ENCODE measurements around the gene DGCR6. TPM values are rescaled to one million over a fixed set of nuclear protein-coding genes. Genes with fewer than 3 reads are reported as not detected.
"Not testable (repeated sequence)": the region's sequence is repeated elsewhere in the genome, so short reads cannot be mapped to it uniquely, and the experiment has no call there.

The DGCR6 gene
- total and polyA plus RNA-seq, 10 of the 15 experiments (the other 5 are each of a cell fraction or from before 2014, with no cell fraction given), result 0.06 to 0.54 (median 0.16) TPM; not detected in 2

GRCh38 chr22:18914558-18914957 is 8.4 kb downstream of the DGCR6 start:
- H3K4me2 ChIP-seq (ENCODE audit: control insufficient read depth, insufficient read depth); H3K9ac ChIP-seq (ENCODE audit: control insufficient read depth, insufficient read depth, low read length); FAIRE-seq; H3K4me1 ChIP-seq (ENCODE audit: control insufficient read depth, insufficient read depth, low read length); H3K27me3 ChIP-seq (replicated peaks in 1 of 2; ENCODE audit: control insufficient read depth in 2 of 2, insufficient read depth in 2 of 2, low read length in 1 of 2); H2AFZ ChIP-seq (ENCODE audit: control insufficient read depth, low read depth, low read length); H3K27ac ChIP-seq (ENCODE audit: control insufficient read depth, insufficient read depth); H3K4me3 ChIP-seq; DNase-seq (ENCODE audit: low read depth, low spot score); H3K79me2 ChIP-seq (ENCODE audit: control insufficient read depth, insufficient read depth, low read length); intact Hi-C loops (cut with micrococcal nuclease; ENCODE audit: unreplicated experiment); BruUV-seq (replicated peaks); CTCF ChIA-PET; H4K20me1 ChIP-seq (ENCODE audit: control insufficient read depth, insufficient read depth); H3K9me3 ChIP-seq (replicated peaks; ENCODE audit: control insufficient read depth, insufficient read depth, low read length); ATAC-seq; H3K36me3 ChIP-seq (ENCODE audit: control insufficient read depth in 2 of 2, insufficient read depth in 2 of 2, low read length in 1 of 2); SMC1A ChIA-PET (ENCODE audit: uncharacterized antibody, unreplicated experiment); RAD21 ChIA-PET (ENCODE audit: unreplicated experiment); POLR2A ChIA-PET; in situ Hi-C loops (cut with MboI): not testable (repeated sequence)
- no CpG with 5 or more reads among the region's 10 CpGs for WGBS (ENCODE audit: insufficient coverage, insufficient replicate concordance, low lambda C conversion rate, missing lambda C conversion rate)

DNA sequence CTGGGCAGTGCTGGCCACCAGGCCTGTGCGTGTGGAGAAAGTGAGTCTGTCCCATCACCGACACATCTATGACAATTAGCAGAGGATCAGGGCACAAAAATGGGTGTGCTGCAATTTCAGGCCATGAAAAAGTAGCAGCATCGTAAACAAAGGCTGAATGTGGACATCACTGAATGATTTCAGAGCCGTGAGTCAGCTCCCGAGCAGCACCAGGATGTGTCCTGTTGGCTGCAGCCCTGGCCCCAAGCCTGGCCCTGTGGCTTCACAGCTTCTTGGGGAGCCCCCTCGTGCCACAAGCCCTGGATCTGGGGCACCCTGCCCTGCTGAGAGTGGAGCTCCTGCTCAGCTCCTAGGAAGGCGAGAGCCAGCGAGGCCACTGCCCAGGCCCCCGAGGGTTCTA is 9.4 kb downstream of the DGCR6 start:
- RAD21 ChIA-PET (ENCODE audit: unreplicated experiment); FAIRE-seq; in situ Hi-C loops (cut with MboI); H3K9ac ChIP-seq (ENCODE audit: control insufficient read depth, insufficient read depth, low read length); intact Hi-C loops (cut with micrococcal nuclease; ENCODE audit: unreplicated experiment); BruUV-seq (replicated peaks); DNase-seq (ENCODE audit: low read depth, low spot score); CTCF ChIA-PET; H3K27me3 ChIP-seq (replicated peaks in 1 of 2; ENCODE audit: control insufficient read depth in 2 of 2, insufficient read depth in 2 of 2, low read length in 1 of 2); ATAC-seq; H4K20me1 ChIP-seq (ENCODE audit: control insufficient read depth, insufficient read depth); H3K4me1 ChIP-seq (ENCODE audit: control insufficient read depth, insufficient read depth, low read length); SMC1A ChIA-PET (ENCODE audit: uncharacterized antibody, unreplicated experiment); H3K4me2 ChIP-seq (ENCODE audit: control insufficient read depth, insufficient read depth); H3K4me3 ChIP-seq; POLR2A ChIA-PET; H3K9me3 ChIP-seq (replicated peaks; ENCODE audit: control insufficient read depth, insufficient read depth, low read length); H3K36me3 ChIP-seq (ENCODE audit: control insufficient read depth in 2 of 2, insufficient read depth in 2 of 2, low read length in 1 of 2); H3K79me2 ChIP-seq (ENCODE audit: control insufficient read depth, insufficient read depth, low read length); H3K27ac ChIP-seq (ENCODE audit: control insufficient read depth, insufficient read depth); H2AFZ ChIP-seq (ENCODE audit: control insufficient read depth, low read depth, low read length): not testable (repeated sequence)
- no CpG with 5 or more reads among the region's 9 CpGs for WGBS (ENCODE audit: insufficient coverage, insufficient replicate concordance, low lambda C conversion rate, missing lambda C conversion rate)

GRCh38 chr22:18917818-18918217 is 11.7 kb downstream of the DGCR6 start:
- H3K79me2 ChIP-seq (ENCODE audit: control insufficient read depth, insufficient read depth, low read length); DNase-seq (ENCODE audit: low read depth, low spot score); CTCF ChIA-PET; BruUV-seq (replicated peaks); H2AFZ ChIP-seq (ENCODE audit: control insufficient read depth, low read depth, low read length); H4K20me1 ChIP-seq (ENCODE audit: control insufficient read depth, insufficient read depth); H3K4me2 ChIP-seq (ENCODE audit: control insufficient read depth, insufficient read depth); H3K9ac ChIP-seq (ENCODE audit: control insufficient read depth, insufficient read depth, low read length); in situ Hi-C loops (cut with MboI); FAIRE-seq; RAD21 ChIA-PET (ENCODE audit: unreplicated experiment); POLR2A ChIA-PET; H3K4me3 ChIP-seq; SMC1A ChIA-PET (ENCODE audit: uncharacterized antibody, unreplicated experiment); H3K9me3 ChIP-seq (replicated peaks; ENCODE audit: control insufficient read depth, insufficient read depth, low read length); ATAC-seq; H3K36me3 ChIP-seq (ENCODE audit: control insufficient read depth in 2 of 2, insufficient read depth in 2 of 2, low read length in 1 of 2); H3K27me3 ChIP-seq (replicated peaks in 1 of 2; ENCODE audit: control insufficient read depth in 2 of 2, insufficient read depth in 2 of 2, low read length in 1 of 2); intact Hi-C loops (cut with micrococcal nuclease; ENCODE audit: unreplicated experiment); H3K4me1 ChIP-seq (ENCODE audit: control insufficient read depth, insufficient read depth, low read length); H3K27ac ChIP-seq (ENCODE audit: control insufficient read depth, insufficient read depth): not testable (repeated sequence)
- WGBS (ENCODE audit: insufficient coverage, insufficient replicate concordance, low lambda C conversion rate, missing lambda C conversion rate), result 11% methylated on average over 1 of the region's 3 CpGs

GRCh38 chr22:18920257-18920902 is 14.3 kb downstream of the DGCR6 start:
- FAIRE-seq; H2AFZ ChIP-seq (ENCODE audit: control insufficient read depth, low read depth, low read length); H3K27ac ChIP-seq (ENCODE audit: control insufficient read depth, insufficient read depth); H3K4me1 ChIP-seq (ENCODE audit: control insufficient read depth, insufficient read depth, low read length); H3K4me3 ChIP-seq; H3K9ac ChIP-seq (ENCODE audit: control insufficient read depth, insufficient read depth, low read length); H4K20me1 ChIP-seq (ENCODE audit: control insufficient read depth, insufficient read depth); POLR2A ChIA-PET; H3K79me2 ChIP-seq (ENCODE audit: control insufficient read depth, insufficient read depth, low read length); H3K36me3 ChIP-seq (ENCODE audit: control insufficient read depth in 2 of 2, insufficient read depth in 2 of 2, low read length in 1 of 2); intact Hi-C loops (cut with micrococcal nuclease; ENCODE audit: unreplicated experiment); ATAC-seq; BruUV-seq (replicated peaks); in situ Hi-C loops (cut with MboI); H3K9me3 ChIP-seq (replicated peaks; ENCODE audit: control insufficient read depth, insufficient read depth, low read length); SMC1A ChIA-PET (ENCODE audit: uncharacterized antibody, unreplicated experiment); DNase-seq (ENCODE audit: low read depth, low spot score); H3K27me3 ChIP-seq (replicated peaks in 1 of 2; ENCODE audit: control insufficient read depth in 2 of 2, insufficient read depth in 2 of 2, low read length in 1 of 2); H3K4me2 ChIP-seq (ENCODE audit: control insufficient read depth, insufficient read depth); RAD21 ChIA-PET (ENCODE audit: unreplicated experiment): not testable (repeated sequence)
- CTCF ChIA-PET, result interaction anchor here (0.6 kb wide), 1 partner anchor 12 kb away, joined by 3 read pairs; no protein-coding TSS in a partner anchor
- WGBS (ENCODE audit: insufficient coverage, insufficient replicate concordance, low lambda C conversion rate, missing lambda C conversion rate), result no CpG with 5 or more reads among the region's 12 CpGs
